Loucy (cell line): ENCODE data around the gene TAF6.

Experiments used
- H2AFZ ChIP-seq: fragments of 200-600 bp; sonication (generic); 2 replicates; pipeline ENCODE4 v1.6.0; 2016; ENCODE audit warnings: antibody characterized with exemption, mild to moderate bottlenecking, low read length, moderate library complexity
- H3F3A ChIP-seq: fragments of 200-600 bp; 2 replicates; pipeline ENCODE4 v1.6.0; 2016; ENCODE audit warnings: antibody characterized with exemption, low read depth, mild to moderate bottlenecking
- H3K27me3 ChIP-seq: fragments of 200-600 bp; sonication (generic); 2 replicates; pipeline ENCODE4 v1.6.1; 2014; ENCODE audit warnings: low read length, mild to moderate bottlenecking; ENCODE audit not compliant: insufficient read depth, poor library complexity, severe bottlenecking
- H3K36me3 ChIP-seq: fragments of 200-600 bp; sonication (generic); 2 replicates; pipeline ENCODE4 v1.6.1; 2016; ENCODE audit warnings: low read length; ENCODE audit not compliant: insufficient read depth
- H3K4me1 ChIP-seq: fragments of 200-600 bp; sonication (generic); 2 replicates; pipeline ENCODE4 v1.5.1; 2014; ENCODE audit warnings: low read length, mild to moderate bottlenecking; ENCODE audit not compliant: insufficient read depth, poor library complexity, severe bottlenecking
- H3K4me2 ChIP-seq: fragments of 200-600 bp; sonication (generic); 2 replicates; pipeline ENCODE4 v1.6.0; 2014; ENCODE audit warnings: antibody characterized with exemption, low read length, low read depth, mild to moderate bottlenecking; ENCODE audit not compliant: poor library complexity, severe bottlenecking
- H3K4me3 ChIP-seq: fragments of 200-600 bp; sonication (generic); 2 replicates; pipeline ENCODE4 v1.5.1; 2014; ENCODE audit warnings: low read length, mild to moderate bottlenecking, mixed read lengths; ENCODE audit not compliant: poor library complexity, severe bottlenecking
- H3K79me2 ChIP-seq: fragments of 200-600 bp; sonication (generic); 2 replicates; pipeline ENCODE4 v1.6.1; 2014; ENCODE audit warnings: low read length; ENCODE audit not compliant: insufficient read depth
- H3K9ac ChIP-seq: fragments of 200-600 bp; sonication (generic); 2 replicates; pipeline ENCODE4 v1.6.0; 2014; ENCODE audit warnings: mild to moderate bottlenecking, low read depth, low read length, moderate library complexity; ENCODE audit not compliant: poor library complexity, severe bottlenecking
- H3K9me2 ChIP-seq: fragments of 200-600 bp; sonication (generic); replicated peaks from 2 replicates; pipeline ENCODE4 v1.6.1; 2016; ENCODE audit warnings: low read depth, low read length, mixed read lengths
- H3K9me3 ChIP-seq: fragments of 200-600 bp; sonication (generic); 2 replicates; pipeline ENCODE4 v1.6.1; 2014; ENCODE audit warnings: mild to moderate bottlenecking, antibody characterized with exemption, low read length, low read depth; ENCODE audit not compliant: insufficient read depth
- H4K20me1 ChIP-seq: fragments of 200-600 bp; sonication (generic); 2 replicates; pipeline ENCODE4 v1.6.0; 2014; ENCODE audit warnings: antibody characterized with exemption, low read length, mild to moderate bottlenecking; ENCODE audit not compliant: insufficient read depth, poor library complexity, severe bottlenecking
- EZH2phosphoT487 ChIP-seq: fragments of 200-600 bp; IDR thresholded peaks from 2 replicates; pipeline ENCODE4 v1.6.1; 2018; ENCODE audit warnings: antibody characterized with exemption, mild to moderate bottlenecking, moderate library complexity, borderline replicate concordance
- TF ChIP-seq, protein P1 (sequence below): fragments of 200-600 bp; sonication (generic); conservative IDR thresholded peaks from 2 replicates; pipeline ENCODE4 v1.5.1; 2014; ENCODE audit warnings: mild to moderate bottlenecking, antibody characterized with exemption, low read length

Gene TAF6

DNA sequence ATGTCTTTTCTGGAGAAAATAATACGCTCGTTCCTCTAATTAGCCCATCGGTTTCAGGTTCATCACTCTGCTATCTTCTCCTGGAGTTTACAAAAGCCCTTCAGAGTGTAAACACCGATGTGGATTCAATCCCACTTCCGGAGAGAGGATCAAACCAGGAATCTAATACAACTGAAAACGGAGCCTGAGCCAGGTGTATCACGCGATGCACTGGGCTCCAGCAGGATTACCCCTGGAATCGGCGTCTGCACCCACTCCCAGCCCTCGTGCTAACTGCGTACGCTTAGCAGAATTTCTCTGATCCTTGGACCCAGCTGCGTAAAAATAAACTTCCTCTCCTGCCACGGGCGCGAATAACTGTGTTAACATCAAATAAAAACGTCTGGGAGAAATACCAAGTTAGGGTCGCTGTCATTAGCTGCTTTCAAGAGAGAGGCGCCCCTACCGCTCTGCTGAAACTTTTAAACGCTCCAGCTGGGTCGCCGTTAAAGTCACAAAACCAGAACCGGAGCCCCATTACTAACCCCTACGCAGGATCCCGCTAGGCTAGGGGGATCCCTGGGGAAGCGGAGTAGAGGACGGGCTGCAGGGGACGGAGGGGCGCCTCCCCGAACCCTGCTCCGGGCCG lies 38.1 kb downstream of the TAF6 start:
- Histone ChIP-seq H3K9me2 (no peaks in the 10 kb centered on the region), H3K4me2 (peak overlapping the region; percentile 82), H3K27me3 (no peaks in the 10 kb centered on the region), H3K79me2 (peaks cover 49% of the 10 kb centered on the region), H3K36me3 (peaks cover 20% of the 10 kb centered on the region; the same call in 1 of the 2 replicates), H3K4me1 (peaks cover 16% of the 10 kb centered on the region), H2AFZ (no peak overlapping the region), H3K9me3 (no peaks in the 10 kb centered on the region), H4K20me1 (peaks cover 44% of the 10 kb centered on the region), H3K4me3 (peak overlapping the region; percentile 95), H3K9ac (peak overlapping the region; percentile 97), H3F3A (no peaks in the 10 kb centered on the region)
- TF ChIP-seq, protein P1, sequence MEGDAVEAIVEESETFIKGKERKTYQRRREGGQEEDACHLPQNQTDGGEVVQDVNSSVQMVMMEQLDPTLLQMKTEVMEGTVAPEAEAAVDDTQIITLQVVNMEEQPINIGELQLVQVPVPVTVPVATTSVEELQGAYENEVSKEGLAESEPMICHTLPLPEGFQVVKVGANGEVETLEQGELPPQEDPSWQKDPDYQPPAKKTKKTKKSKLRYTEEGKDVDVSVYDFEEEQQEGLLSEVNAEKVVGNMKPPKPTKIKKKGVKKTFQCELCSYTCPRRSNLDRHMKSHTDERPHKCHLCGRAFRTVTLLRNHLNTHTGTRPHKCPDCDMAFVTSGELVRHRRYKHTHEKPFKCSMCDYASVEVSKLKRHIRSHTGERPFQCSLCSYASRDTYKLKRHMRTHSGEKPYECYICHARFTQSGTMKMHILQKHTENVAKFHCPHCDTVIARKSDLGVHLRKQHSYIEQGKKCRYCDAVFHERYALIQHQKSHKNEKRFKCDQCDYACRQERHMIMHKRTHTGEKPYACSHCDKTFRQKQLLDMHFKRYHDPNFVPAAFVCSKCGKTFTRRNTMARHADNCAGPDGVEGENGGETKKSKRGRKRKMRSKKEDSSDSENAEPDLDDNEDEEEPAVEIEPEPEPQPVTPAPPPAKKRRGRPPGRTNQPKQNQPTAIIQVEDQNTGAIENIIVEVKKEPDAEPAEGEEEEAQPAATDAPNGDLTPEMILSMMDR, result no peak
- TF ChIP-seq EZH2phosphoT487, result no peak

DNA sequence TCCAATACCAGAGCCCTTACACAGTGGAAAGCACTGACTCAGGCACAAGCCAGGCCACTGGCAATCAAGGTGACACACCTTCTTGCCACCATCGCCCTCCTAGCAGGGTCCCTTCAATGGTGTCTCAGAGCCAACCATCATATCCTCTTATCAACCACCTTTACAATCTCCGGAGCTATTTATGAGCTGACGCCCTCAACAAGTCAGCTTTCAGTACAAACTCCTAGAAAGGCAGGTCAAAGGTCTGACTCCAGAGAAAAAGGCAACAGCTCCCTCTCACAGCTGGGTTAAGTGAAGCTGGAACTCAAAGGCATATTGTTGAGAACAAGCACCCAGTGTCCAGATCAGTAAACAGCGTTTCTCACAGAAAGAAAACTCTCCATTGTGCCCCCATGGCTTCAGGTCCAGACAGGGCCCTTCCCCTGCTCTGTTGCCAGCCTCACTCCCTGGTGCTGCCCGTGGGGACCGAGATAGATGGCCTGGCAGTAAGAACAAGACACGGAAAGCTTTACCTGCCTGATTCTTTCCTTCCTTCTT lies 40.1 kb downstream of the TAF6 start:
- Histone ChIP-seq H3K79me2 (peaks cover 53% of the 10 kb centered on the region), H3K4me1 (peaks cover 16% of the 10 kb centered on the region), H3K4me3 (peak overlapping the region; percentile 95), H2AFZ (no peak overlapping the region), H4K20me1 (peaks cover 44% of the 10 kb centered on the region), H3F3A (no peaks in the 10 kb centered on the region), H3K9me2 (no peaks in the 10 kb centered on the region), H3K27me3 (no peaks in the 10 kb centered on the region), H3K36me3 (peaks cover 39% of the 10 kb centered on the region; the same call in 1 of the 2 replicates), H3K9me3 (no peaks in the 10 kb centered on the region), H3K9ac (peak overlapping the region; percentile 97), H3K4me2 (peak overlapping the region; percentile 82)
- TF ChIP-seq, protein P1, result no peak
- no peak for TF ChIP-seq EZH2phosphoT487

DNA sequence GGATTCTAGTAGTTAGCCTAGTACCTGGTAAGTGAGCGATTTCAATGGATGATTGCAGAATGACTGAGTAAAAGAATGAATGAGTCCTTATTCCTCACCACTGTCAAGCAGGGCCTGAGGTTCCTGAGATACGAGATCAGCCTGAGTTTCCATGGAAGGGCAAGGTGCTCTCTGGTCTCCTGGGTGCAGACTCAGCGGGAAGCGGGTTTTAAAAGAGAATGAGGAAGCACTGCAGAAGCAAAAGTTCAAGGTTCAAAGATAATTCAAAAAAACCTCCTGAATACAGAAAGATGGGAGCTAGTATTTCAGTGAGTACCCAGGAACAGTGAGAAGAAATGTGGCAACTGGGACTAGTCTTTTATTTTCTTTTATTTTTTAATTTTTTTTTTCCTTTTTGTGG lies 42.0 kb downstream of the TAF6 start:
- Histone ChIP-seq H3K4me3 (no peak overlapping the region), H4K20me1 (peaks cover 44% of the 10 kb centered on the region), H3F3A (no peaks in the 10 kb centered on the region), H2AFZ (no peak overlapping the region), H3K9me2 (no peaks in the 10 kb centered on the region), H3K36me3 (peaks cover 58% of the 10 kb centered on the region), H3K79me2 (peaks cover 53% of the 10 kb centered on the region), H3K9ac (no peak overlapping the region), H3K4me2 (no peak overlapping the region), H3K9me3 (peaks cover 7% of the 10 kb centered on the region; the same call in 1 of the 2 replicates), H3K4me1 (peaks cover 16% of the 10 kb centered on the region), H3K27me3 (no peaks in the 10 kb centered on the region)
- no peak for TF ChIP-seq EZH2phosphoT487
- TF ChIP-seq, protein P1, result no peak
